Epidermal melanocyte (primary cell): ENCODE measurements around the gene CUTA.
"Not testable (repeated sequence)": the region's sequence is repeated elsewhere in the genome, so short reads cannot be mapped to it uniquely, and the experiment has no call there.

Experiments used
- DNase-seq: peaks from one replicate; pipeline ENCODE4 v3.0.0; 2011; ENCODE audit warnings: low spot score; ENCODE audit not compliant: insufficient read length

Gene CUTA

GRCh38 chr6:33372526-33373123 lies 45.3 kb downstream of the CUTA start:
- no peak for DNase-seq

GRCh38 chr6:33371901-33372300 lies 46.0 kb downstream of the CUTA start:
- not testable (repeated sequence) for DNase-seq

GRCh38 chr6:33367715-33368025 lies 50.2 kb downstream of the CUTA start:
- not testable (repeated sequence) for DNase-seq

- DNase-seq, result no peak
Measured at GRCh38 chr6:33367009-33367714, 50.7 kb downstream of the CUTA start.
